ENCODE data around the gene LARP4B.
A peak's percentile ranks its signal among the peaks of the same experiment; 100 is the strongest.

LARP4B gene

GRCh38 chr10:805620-806305 is 125.7 kb downstream of the LARP4B start:
- no peak for DNase-seq

- DNase-seq, result no peak
These were observed 126.5 kb downstream of the LARP4B start for GRCh38 chr10:804787-805619.

- DNase-seq, result no peak
These were observed 127.2 kb downstream of the LARP4B start for GRCh38 chr10:804191-804781.

- no peak for DNase-seq
These were observed 128.3 kb downstream of the LARP4B start for GRCh38 chr10:803041-803741.

GRCh38 chr10:802506-802905 is 129.0 kb downstream of the LARP4B start:
- DNase-seq, result no peak

- no peak for DNase-seq
These were observed 134.3 kb downstream of the LARP4B start for GRCh38 chr10:797179-797578.

- no peak for DNase-seq
These were observed 135.3 kb downstream of the LARP4B start for GRCh38 chr10:796233-796632.

GRCh38 chr10:794382-794956 is 137.0 kb downstream of the LARP4B start:
- no peak for DNase-seq

- no peak for DNase-seq
These were observed 138.8 kb downstream of the LARP4B start for GRCh38 chr10:792792-793100.

GRCh38 chr10:792083-792791 is 139.3 kb downstream of the LARP4B start:
- no peak for DNase-seq

- DNase-seq, result no peak
These were observed 139.9 kb downstream of the LARP4B start for GRCh38 chr10:791639-792038.

- DNase-seq, result no peak
These were observed 140.5 kb downstream of the LARP4B start for GRCh38 chr10:790821-791551.

GRCh38 chr10:789831-790701 is 141.4 kb downstream of the LARP4B start:
- no peak for DNase-seq

GRCh38 chr10:788796-789748 is 142.4 kb downstream of the LARP4B start:
- DNase-seq, result peak; percentile 5

- no peak for DNase-seq
These were observed 143.4 kb downstream of the LARP4B start for GRCh38 chr10:787933-788651.

GRCh38 chr10:786633-787474 is 144.7 kb downstream of the LARP4B start:
- DNase-seq, result no peak

GRCh38 chr10:785861-786214 is 145.7 kb downstream of the LARP4B start:
- no peak for DNase-seq
